ENCODE results near the gene TXNDC17. TPM values are rescaled to one million over a fixed set of nuclear protein-coding genes. Genes with fewer than 3 reads are reported as not detected.
"Not testable (repeated sequence)": the region's sequence is repeated elsewhere in the genome, so short reads cannot be mapped to it uniquely, and the experiment has no call there.

Gene TXNDC17
- polyA plus RNA-seq, 1 donor, result 78.2 TPM

- DNase-seq, result no peak
Observed at GRCh38 chr17:6681671-6682070, 40.8 kb downstream of the TXNDC17 start.

- DNase-seq, result no peak
Observed at GRCh38 chr17:6682339-6682738, 41.5 kb downstream of the TXNDC17 start.

GRCh38 chr17:6683081-6683684 lies 42.3 kb downstream of the TXNDC17 start:
- DNase-seq, result no peak

- DNase-seq, result no peak
Observed at GRCh38 chr17:6683730-6684459, 43.0 kb downstream of the TXNDC17 start.

- no peak for DNase-seq
Observed at GRCh38 chr17:6684460-6684783, 43.6 kb downstream of the TXNDC17 start.

- DNase-seq, result no peak
Observed at GRCh38 chr17:6684881-6685767, 44.3 kb downstream of the TXNDC17 start.

- DNase-seq, result no peak
Observed at GRCh38 chr17:6686026-6686425, 45.2 kb downstream of the TXNDC17 start.

- DNase-seq, result no peak
Observed at GRCh38 chr17:6688944-6689343, 48.1 kb downstream of the TXNDC17 start.

GRCh38 chr17:6690641-6691040 lies 49.8 kb downstream of the TXNDC17 start:
- DNase-seq, result no peak

GRCh38 chr17:6691546-6691945 lies 50.7 kb downstream of the TXNDC17 start:
- no peak for DNase-seq

GRCh38 chr17:6691958-6692357 lies 51.1 kb downstream of the TXNDC17 start:
- DNase-seq, result not testable (repeated sequence)

Other genes starting within 250 kb of the TXNDC17 start
- gene AIPL1, start 205.9 kb upstream of the TXNDC17 start, polyA plus RNA-seq (ENCODE audit: insufficient read length), result 0.07 TPM
- 43.5 TPM for gene PIMREG, start 196.6 kb upstream of the TXNDC17 start, polyA plus RNA-seq (ENCODE audit: insufficient read length)
- 8.0 TPM for gene PITPNM3, start 84.5 kb upstream of the TXNDC17 start, polyA plus RNA-seq (ENCODE audit: insufficient read length)
- 43.7 TPM for gene KIAA0753, start 349 bp upstream of the TXNDC17 start, polyA plus RNA-seq (ENCODE audit: insufficient read length)
- gene MED31, start 10.5 kb downstream of the TXNDC17 start, polyA plus RNA-seq (ENCODE audit: insufficient read length), result 24.8 TPM
- 8.7 TPM for gene C17orf100, start 10.7 kb downstream of the TXNDC17 start, polyA plus RNA-seq (ENCODE audit: insufficient read length)
- 3.3 TPM for gene SLC13A5, start 72.3 kb downstream of the TXNDC17 start, polyA plus RNA-seq (ENCODE audit: insufficient read length)
- gene XAF1, start 115.0 kb downstream of the TXNDC17 start, polyA plus RNA-seq (ENCODE audit: insufficient read length), result 18.8 TPM
- gene FBXO39, start 135.2 kb downstream of the TXNDC17 start, polyA plus RNA-seq (ENCODE audit: insufficient read length), result 0.17 TPM
- gene TEKT1, start 190.7 kb downstream of the TXNDC17 start, polyA plus RNA-seq (ENCODE audit: insufficient read length), result 0.62 TPM

All from left kidney (tissue), 2 donors.